DOHH2 (cell line): ENCODE results near the gene BASP1.

Experiments used
- H3F3A ChIP-seq: fragments of 200-600 bp; sonication (generic), shearing (Covaris generic); 2 replicates; pipeline ENCODE4 v1.6.0; 2016; ENCODE audit warnings: antibody characterized with exemption, mild to moderate bottlenecking; ENCODE audit not compliant: control insufficient read depth, insufficient read depth
- H3K27ac ChIP-seq: fragments of 200-600 bp; sonication (generic); 2 replicates; pipeline ENCODE4 v1.5.1; 2014; ENCODE audit warnings: low read depth, mild to moderate bottlenecking, low read length, moderate library complexity
- H3K27me3 ChIP-seq: fragments of 200-600 bp; sonication (generic); 2 replicates; pipeline ENCODE4 v1.6.1; 2014; ENCODE audit warnings: mild to moderate bottlenecking, low read length, mixed read lengths; ENCODE audit not compliant: control insufficient read depth
- H3K36me3 ChIP-seq: fragments of 200-600 bp; sonication (generic); 2 replicates; pipeline ENCODE4 v1.6.1; 2014; ENCODE audit warnings: mild to moderate bottlenecking, low read length, moderate library complexity, mixed read lengths; ENCODE audit not compliant: control insufficient read depth
- H3K4me1 ChIP-seq: fragments of 200-600 bp; sonication (generic); 2 replicates; pipeline ENCODE4 v1.6.1; 2014; ENCODE audit warnings: mild to moderate bottlenecking, low read length, mixed read lengths; ENCODE audit not compliant: control insufficient read depth
- H3K4me2 ChIP-seq: fragments of 200-600 bp; sonication (generic); 2 replicates; pipeline ENCODE4 v1.6.0; 2014; ENCODE audit warnings: mild to moderate bottlenecking, low read length, moderate library complexity
- H3K4me3 ChIP-seq: fragments of 200-600 bp; sonication (generic); 2 replicates; pipeline ENCODE4 v1.5.1; 2014; ENCODE audit warnings: mild to moderate bottlenecking, low read length, mixed read lengths
- H3K79me2 ChIP-seq: fragments of 200-600 bp; sonication (generic); 2 replicates; pipeline ENCODE4 v1.6.1; 2014; ENCODE audit warnings: mild to moderate bottlenecking, low read length, mixed read lengths; ENCODE audit not compliant: control insufficient read depth
- H3K9me2 ChIP-seq: fragments of 200-600 bp; sonication (generic); replicated peaks from 2 replicates; pipeline ENCODE4 v1.6.1; 2014; ENCODE audit warnings: mild to moderate bottlenecking, low read length, mixed read lengths; ENCODE audit not compliant: control insufficient read depth
- H3K9me3 ChIP-seq: fragments of 200-600 bp; sonication (generic); 2 replicates; pipeline ENCODE4 v1.6.1; 2014; ENCODE audit warnings: antibody characterized with exemption, low read length, mixed read lengths; ENCODE audit not compliant: control insufficient read depth, insufficient read depth
- H4K20me1 ChIP-seq: fragments of 200-600 bp; sonication (generic); 2 replicates; pipeline ENCODE4 v1.6.0; 2014; ENCODE audit warnings: low read depth, mild to moderate bottlenecking, antibody characterized with exemption, low read length, moderate library complexity; ENCODE audit not compliant: control insufficient read depth, insufficient read depth
- EZH2phosphoT487 ChIP-seq: fragments of 200-600 bp; sonication (generic); IDR thresholded peaks from 2 replicates; pipeline ENCODE4 v1.6.1; 2017; ENCODE audit warnings: borderline replicate concordance, mild to moderate bottlenecking, antibody characterized with exemption, low read length, moderate library complexity, mixed read lengths
- TF ChIP-seq, protein P1 (sequence below): fragments of 200-600 bp; sonication (generic); IDR thresholded peaks from one replicate; pipeline ENCODE4 v1.5.1; 2014; ENCODE audit warnings: antibody characterized with exemption, mild to moderate bottlenecking, low read depth, low read length; ENCODE audit not compliant: poor library complexity, severe bottlenecking

Gene BASP1

DNA sequence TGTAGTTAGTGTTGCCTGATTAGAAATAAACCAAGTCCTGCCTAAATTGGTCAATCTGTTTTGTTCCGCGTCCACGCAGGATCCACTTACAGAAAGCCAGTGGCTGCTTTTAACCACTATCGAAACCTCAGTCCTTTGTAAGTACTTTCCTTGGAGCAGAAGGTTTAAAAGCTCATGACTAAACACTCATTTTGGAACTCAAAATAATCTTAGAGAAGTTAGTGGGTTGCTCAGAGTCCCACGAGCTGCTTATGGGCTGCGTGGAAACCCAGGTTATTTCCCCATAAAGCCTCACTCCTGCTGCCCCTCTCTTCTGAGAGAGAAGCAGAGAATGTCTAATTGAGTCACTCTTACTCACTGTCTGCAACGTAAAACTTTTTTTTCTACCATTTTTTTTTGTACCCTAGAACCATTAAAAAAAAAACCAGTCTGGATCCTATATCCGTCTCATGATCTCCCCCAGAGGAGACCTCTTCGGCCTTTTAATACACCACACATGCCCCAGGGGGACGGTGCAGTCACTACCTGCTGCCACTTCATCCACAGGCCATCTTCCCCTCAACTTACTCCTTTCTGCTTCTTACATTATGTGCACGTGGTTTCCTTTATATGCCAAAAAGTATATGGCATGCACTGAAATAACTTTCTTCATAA is 7.6 kb downstream of the BASP1 start:
- Histone ChIP-seq H3K4me2 (peak overlapping the region; percentile 34), H3K27me3 (no peaks in the 10 kb centered on the region), H4K20me1 (no peaks in the 10 kb centered on the region), H3K79me2 (peaks cover 87% of the 10 kb centered on the region), H3K9me2 (no peaks in the 10 kb centered on the region), H3F3A (0 out of 2 replicates have a peak, but pooled peaks cover 7% of the 10 kb centered on the region), H3K36me3 (peaks cover 21% of the 10 kb centered on the region), H3K4me1 (peaks cover 79% of the 10 kb centered on the region), H3K9me3 (no peaks in the 10 kb centered on the region), H3K27ac (no peak overlapping the region), H3K4me3 (peak overlapping the region; percentile 11; the same call in 1 of the 2 replicates)
- TF ChIP-seq EZH2phosphoT487 = no peak

DNA sequence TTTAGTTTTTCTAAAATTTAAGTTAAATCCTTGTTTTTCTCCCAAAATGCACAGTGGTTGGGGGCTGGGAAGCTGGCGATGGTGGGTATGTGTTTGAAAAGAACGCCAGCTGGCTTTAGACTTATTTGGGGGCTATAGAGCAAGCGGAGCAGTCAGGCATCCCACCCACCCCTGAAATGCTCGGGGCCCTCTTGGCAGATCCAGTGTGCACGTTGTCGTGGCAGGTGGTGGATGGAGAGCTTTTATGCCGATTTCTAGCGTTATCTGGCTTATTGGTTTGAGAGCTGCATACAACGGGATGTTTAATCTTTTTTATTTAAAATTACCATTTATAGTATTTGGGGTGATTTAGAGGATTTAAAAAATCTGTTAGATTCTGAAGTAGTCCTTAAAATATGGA is 8.1 kb downstream of the BASP1 start:
- Histone ChIP-seq H3K9me3 (no peaks in the 10 kb centered on the region), H3K4me2 (peak overlapping the region; percentile 34), H3K9me2 (no peaks in the 10 kb centered on the region), H3K36me3 (peaks cover 21% of the 10 kb centered on the region), H4K20me1 (no peaks in the 10 kb centered on the region), H3K4me3 (0 out of 2 replicates have a peak overlapping the region, but pooled peaks have one; percentile 11), H3K79me2 (peaks cover 84% of the 10 kb centered on the region), H3K4me1 (peaks cover 74% of the 10 kb centered on the region), H3K27ac (no peak overlapping the region), H3K27me3 (no peaks in the 10 kb centered on the region), H3F3A (0 out of 2 replicates have a peak, but pooled peaks cover 4% of the 10 kb centered on the region)
- TF ChIP-seq EZH2phosphoT487 = no peak
- TF ChIP-seq, protein P1, sequence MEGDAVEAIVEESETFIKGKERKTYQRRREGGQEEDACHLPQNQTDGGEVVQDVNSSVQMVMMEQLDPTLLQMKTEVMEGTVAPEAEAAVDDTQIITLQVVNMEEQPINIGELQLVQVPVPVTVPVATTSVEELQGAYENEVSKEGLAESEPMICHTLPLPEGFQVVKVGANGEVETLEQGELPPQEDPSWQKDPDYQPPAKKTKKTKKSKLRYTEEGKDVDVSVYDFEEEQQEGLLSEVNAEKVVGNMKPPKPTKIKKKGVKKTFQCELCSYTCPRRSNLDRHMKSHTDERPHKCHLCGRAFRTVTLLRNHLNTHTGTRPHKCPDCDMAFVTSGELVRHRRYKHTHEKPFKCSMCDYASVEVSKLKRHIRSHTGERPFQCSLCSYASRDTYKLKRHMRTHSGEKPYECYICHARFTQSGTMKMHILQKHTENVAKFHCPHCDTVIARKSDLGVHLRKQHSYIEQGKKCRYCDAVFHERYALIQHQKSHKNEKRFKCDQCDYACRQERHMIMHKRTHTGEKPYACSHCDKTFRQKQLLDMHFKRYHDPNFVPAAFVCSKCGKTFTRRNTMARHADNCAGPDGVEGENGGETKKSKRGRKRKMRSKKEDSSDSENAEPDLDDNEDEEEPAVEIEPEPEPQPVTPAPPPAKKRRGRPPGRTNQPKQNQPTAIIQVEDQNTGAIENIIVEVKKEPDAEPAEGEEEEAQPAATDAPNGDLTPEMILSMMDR = no peak

DNA sequence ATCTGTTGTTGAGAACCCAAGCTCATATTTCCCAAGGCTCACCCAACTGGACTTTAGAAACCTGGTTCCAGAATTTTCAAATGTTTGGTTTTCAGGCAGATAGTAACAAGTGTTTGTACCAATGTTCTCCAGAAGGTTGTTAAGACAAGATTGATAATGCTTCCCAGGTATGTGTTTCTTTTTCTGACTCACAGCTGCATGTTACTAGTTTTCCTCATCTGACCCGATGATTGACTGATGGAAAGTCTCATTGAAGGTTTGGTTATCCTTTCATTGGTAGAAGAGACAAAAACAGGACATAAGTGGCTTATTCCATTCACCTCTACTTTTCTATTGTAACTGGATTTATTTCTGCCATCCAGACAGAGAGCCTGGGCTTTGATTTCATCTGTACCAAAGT is 10.4 kb downstream of the BASP1 start:
- no peak for TF ChIP-seq EZH2phosphoT487
- TF ChIP-seq, protein P1 = no peak
- Histone ChIP-seq H3K4me3 (no peak overlapping the region), H3K27me3 (no peaks in the 10 kb centered on the region), H3K36me3 (peaks cover 25% of the 10 kb centered on the region), H3K9me3 (no peaks in the 10 kb centered on the region), H3K4me2 (no peak overlapping the region), H3K9me2 (no peaks in the 10 kb centered on the region), H4K20me1 (no peaks in the 10 kb centered on the region), H3F3A (no peaks in the 10 kb centered on the region), H3K4me1 (peaks cover 52% of the 10 kb centered on the region), H3K79me2 (peaks cover 82% of the 10 kb centered on the region), H3K27ac (no peak overlapping the region)

DNA sequence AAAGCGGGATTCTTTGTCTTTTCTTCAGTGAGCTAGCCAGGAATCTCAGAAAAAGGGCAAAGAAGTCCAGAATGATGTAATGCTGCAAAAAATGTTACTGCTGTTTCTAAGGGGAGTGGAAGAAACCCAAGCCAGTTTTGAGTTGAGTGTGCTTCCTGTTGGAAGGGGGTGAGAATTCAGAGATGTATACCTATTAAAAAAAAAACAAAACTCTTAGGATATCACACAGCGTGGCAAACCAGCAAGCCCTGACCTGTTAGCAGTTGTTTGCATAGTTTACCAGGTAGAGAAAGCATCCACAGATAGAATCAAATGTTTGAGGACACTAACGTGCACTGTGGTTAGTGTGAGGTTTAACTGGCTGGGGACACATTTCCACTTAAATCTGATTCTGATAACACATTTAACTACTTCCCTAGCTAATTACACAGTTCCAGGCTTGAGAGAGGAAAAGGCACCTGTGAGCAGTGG is 11.4 kb downstream of the BASP1 start:
- Histone ChIP-seq H3K36me3 (peaks cover 21% of the 10 kb centered on the region), H3K4me3 (no peak overlapping the region), H3K4me1 (peaks cover 42% of the 10 kb centered on the region), H4K20me1 (no peaks in the 10 kb centered on the region), H3K4me2 (peak overlapping the region; percentile 16; the same call in 1 of the 2 replicates), H3K9me3 (no peaks in the 10 kb centered on the region), H3K79me2 (peaks cover 82% of the 10 kb centered on the region), H3F3A (no peaks in the 10 kb centered on the region), H3K27me3 (no peaks in the 10 kb centered on the region), H3K9me2 (no peaks in the 10 kb centered on the region), H3K27ac (no peak overlapping the region)
- TF ChIP-seq EZH2phosphoT487 = no peak
- TF ChIP-seq, protein P1 = no peak
